ENCODE measurements around the gene CHRNA3.

CHRNA3 gene

DNA sequence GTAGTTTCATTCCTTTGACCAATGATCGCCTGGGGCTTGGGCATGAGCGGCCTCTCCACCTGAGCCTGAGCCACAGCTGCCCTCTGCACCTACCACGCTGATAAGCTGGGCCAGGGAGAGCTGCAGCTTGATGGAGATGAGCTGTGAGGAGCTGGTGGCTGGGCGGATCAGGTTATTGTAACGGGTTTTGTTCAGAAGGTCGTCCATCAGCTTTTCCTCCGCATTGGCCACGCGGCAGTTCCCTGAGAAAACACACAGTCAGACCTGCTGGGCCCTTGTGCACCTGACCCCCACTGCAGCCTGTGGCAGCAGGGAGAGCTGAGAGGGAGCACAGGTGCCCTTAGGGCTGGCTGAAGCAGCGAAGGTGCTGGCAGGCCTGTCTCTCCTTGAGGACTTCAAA lies 14.6 kb upstream of the CHRNA3 start:
- DNase-seq = no peak

- no peak for DNase-seq
These were observed 13.7 kb upstream of the CHRNA3 start for GRCh38 chr15:78634210-78635145.

DNA sequence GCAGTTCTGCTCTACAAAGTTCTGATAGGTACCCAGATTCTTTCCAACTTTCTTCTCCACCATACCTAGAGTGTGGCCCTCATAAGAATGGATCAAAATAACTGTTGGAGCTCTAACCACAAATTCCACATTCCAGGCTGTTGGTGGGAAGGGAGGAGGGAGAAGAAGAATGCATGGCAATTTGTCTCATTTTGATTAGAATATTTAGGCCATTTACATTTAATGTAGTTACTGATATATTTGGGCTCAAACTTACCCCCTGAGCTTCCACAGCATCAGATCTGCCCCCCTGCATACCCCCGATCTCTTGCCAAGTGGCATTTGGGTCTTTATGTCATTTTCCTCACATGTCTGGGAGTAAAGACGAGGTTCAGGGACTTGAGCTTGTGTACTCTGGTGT lies 12.6 kb upstream of the CHRNA3 start:
- DNase-seq = no peak

DNA sequence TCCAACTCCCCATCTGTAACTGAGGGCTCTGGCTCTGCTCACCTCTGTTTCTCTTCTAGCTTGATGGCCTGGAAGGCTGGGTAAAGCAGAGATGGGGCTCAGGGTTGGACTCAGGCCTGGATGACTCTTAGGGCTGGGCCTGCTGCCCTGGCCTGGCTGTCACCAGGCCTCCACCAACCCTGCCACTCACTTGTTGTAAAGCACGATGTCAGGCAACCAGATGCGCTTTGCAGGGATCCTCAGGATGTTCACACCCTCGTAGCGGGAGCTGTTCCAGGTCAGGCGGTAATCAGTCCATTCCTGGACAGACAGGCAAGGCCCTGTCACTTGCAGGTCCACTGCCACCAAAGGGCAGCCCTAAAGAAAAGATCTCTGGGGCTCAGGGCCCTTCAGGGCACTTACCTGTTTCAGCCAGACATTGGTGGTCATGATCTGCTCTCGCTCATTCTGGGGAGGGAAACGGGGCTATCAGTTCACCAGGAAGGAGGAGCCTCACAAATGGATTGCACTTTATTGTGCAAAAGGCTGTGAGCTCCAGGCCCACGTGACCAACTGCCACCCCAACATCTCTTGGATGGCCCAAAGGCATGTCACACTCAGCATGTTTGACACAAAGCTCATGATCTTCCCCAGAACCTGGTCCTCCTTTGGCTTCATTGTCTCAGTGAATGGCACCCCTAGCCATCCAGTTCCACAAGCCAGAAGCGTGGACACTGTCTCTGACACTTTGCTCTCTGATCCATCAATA lies 10.3 kb upstream of the CHRNA3 start:
- DNase-seq = no peak

GRCh38 chr15:78629716-78630065 lies 8.9 kb upstream of the CHRNA3 start:
- DNase-seq = no peak

DNA sequence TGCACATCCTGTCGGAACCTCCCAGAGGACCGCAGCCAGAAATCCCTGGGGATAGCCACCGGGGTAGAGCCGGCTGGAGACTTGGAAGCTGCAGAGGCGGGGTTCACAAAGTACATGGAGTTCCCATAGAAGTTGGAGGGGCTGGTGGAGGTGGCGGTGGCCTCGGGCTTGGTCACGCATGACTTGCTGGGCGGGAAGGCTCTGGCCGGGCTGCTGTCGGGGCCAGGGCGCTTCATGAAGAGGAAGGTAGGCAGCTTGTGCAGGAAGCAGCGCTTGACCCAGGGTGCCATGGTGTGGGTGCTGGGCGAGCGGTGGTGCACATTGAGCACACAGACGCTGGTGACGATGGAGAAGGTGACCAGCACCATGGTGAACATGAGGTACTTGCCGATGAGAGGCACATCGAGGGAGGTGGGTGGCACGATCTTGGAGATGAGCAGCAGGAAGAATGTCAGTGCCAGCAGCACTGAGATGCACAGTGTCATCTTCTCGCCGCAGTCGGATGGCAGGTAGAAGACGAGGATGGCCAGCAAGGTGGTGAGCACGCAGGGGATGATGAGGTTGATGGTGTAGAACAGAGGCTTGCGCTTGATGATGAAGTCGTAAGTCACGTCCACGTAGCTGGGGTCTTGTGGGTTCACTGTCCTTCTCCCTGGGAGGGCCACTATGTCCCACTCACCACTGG lies 8.4 kb upstream of the CHRNA3 start:
- no peak for DNase-seq

DNA sequence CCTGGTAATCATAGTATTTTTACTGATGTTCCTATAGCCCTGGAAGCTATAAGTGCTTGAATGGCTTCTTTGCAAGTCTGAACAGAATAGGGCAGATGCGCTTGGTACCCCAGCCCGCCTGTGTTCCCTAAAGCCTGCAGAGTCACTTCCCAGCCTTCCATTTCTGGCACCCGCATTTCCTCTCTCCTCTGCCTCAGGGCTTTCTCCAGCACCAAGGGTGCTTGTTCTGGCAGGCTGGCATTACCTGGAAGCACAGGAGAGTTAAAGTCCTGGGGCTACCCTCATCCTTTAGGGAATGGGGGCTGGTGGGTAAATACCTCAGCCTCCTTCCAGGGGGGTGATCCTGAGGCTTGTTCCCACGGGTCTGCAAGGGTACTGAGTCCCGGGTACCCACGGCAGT lies 7.4 kb upstream of the CHRNA3 start:
- no peak for DNase-seq

DNA sequence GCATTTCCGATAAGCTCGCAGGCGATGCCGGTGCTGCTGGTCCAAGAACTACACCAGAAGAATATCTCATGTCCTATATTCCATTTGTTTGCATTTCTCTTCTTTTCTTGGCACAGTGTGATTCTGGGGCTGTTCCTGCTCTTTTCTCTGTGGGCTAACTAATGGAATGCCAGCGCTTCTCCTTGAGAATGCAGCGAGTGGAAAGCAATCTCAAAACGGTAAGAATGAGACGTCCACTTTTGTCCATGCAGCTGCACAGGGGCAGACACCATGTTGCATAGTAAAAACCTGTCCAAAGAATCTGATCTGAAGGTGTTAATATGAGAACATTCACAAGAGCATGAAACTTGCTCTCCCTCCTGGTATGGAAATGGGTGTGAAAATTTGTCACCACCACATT lies 6.6 kb upstream of the CHRNA3 start:
- DNase-seq = no peak

DNA sequence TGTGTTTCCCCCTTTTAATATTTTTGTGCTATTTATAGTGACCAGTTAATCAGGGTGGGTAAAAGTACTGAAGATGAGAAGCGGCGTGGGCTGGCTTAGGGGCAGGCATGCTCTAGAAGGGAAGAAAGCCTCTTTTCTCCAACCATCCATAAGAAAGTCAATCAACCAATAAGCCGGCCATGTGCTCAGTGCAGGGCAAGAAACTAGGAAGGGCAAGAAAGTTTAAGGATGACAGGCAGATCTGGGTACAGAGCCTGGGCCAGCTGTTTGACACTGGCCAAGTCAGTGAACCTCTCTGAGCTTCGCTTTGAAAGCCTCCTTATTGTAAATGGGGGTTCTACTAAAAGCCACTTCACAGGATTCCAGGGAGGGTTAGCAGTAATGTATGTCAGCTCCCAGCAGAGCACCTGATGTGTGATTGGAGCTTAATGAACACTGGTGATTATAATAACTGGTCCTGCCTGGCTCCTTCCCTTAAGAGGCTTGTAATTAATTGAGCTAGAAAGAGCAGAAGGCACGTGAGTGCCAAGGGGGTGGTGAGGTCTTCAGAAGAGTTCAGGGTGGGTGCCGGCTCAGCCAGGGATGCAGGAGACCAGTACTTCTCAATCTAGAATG lies 5.7 kb upstream of the CHRNA3 start:
- DNase-seq = no peak

- DNase-seq = no peak
These were observed 4.9 kb upstream of the CHRNA3 start for GRCh38 chr15:78625606-78626280.

GRCh38 chr15:78624651-78625590 lies 4.1 kb upstream of the CHRNA3 start:
- no peak for DNase-seq

- no peak for DNase-seq
These were observed 3.1 kb upstream of the CHRNA3 start for GRCh38 chr15:78623786-78624497.

- no peak for DNase-seq
These were observed 1.1 kb upstream of the CHRNA3 start for GRCh38 chr15:78621810-78622402.

GRCh38 chr15:78620021-78620526 lies 722 bp downstream of the CHRNA3 start:
- DNase-seq = no peak

GRCh38 chr15:78619022-78619950 lies 1.5 kb downstream of the CHRNA3 start:
- DNase-seq = no peak

- DNase-seq = peak; percentile 78
These were observed 2.3 kb downstream of the CHRNA3 start for GRCh38 chr15:78618490-78618934.

DNA sequence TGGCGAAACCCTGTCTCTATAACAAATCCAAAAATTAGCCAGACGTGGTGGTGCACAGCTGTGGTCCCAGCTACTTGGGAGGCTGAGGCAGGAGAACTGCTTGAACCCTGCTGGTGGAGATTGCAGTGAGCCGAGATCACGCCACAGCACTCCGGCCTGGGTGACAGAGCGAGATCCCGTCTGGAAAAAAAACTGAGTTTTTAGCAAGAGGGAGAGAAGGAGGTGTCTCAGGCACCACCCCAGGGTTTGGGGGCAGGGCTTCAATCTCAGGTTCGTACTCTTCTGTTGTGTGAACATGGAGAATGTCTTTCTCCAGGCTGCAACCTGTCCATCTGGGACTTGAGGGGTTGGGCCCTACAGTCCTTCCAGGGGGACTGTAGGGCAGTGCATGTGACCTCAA lies 2.7 kb downstream of the CHRNA3 start:
- DNase-seq = no peak

GRCh38 chr15:78617516-78617915 lies 3.3 kb downstream of the CHRNA3 start:
- DNase-seq = no peak

DNA sequence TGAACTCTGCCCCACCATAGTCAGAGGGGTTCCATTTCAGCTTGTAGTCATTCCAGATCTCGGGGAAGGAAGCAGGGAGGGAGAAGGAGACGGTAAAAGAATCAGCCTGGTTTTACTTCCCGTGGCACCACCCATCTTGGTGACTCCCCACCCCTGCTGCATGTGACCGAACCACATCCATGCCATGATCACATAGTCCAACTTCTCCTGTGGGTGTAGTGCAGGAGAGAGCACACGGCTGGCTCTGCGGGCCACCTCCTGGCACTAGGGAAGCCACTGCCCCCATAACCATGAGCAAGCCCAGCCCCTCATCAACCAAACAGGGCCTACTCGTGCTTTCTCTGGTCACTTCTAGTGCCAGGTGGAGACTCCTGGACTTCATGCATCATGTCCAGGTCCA lies 3.7 kb downstream of the CHRNA3 start:
- no peak for DNase-seq
